Esophagus (tissue), 2 donors: Measurements from ENCODE around the gene SELENOO. TPM values are rescaled to one million over a fixed set of nuclear protein-coding genes. Genes with fewer than 3 reads are reported as not detected.

Experiments
- H3K27ac ChIP-seq, 2 donors: one replicate each; pipeline ENCODE4 v1.5.1; 2013; ENCODE audit warnings: low read depth in 2 of 2, mild to moderate bottlenecking in 2 of 2, inconsistent platforms in 1 of 2, low read length in 1 of 2, moderate library complexity in 1 of 2
- H3K27me3 ChIP-seq, 2 donors: one replicate each; pipeline ENCODE4 v1.6.1; 2013; ENCODE audit warnings: low read length in 2 of 2, control low read depth in 1 of 2, mild to moderate bottlenecking in 1 of 2; ENCODE audit not compliant: insufficient read depth in 2 of 2, control insufficient read depth in 1 of 2
- H3K36me3 ChIP-seq, 2 donors: one replicate each; pipeline ENCODE4 v1.6.1; 2013; ENCODE audit warnings: low read length in 1 of 2; ENCODE audit not compliant: control insufficient read depth in 2 of 2, insufficient read depth in 2 of 2
- H3K4me1 ChIP-seq, 2 donors: one replicate each; pipeline ENCODE4 v1.6.1; 2013; ENCODE audit warnings: low read length in 1 of 2; ENCODE audit not compliant: control insufficient read depth in 2 of 2, insufficient read depth in 2 of 2
- H3K4me3 ChIP-seq, 2 donors: one replicate each; pipeline ENCODE4 v1.5.1; 2013; ENCODE audit warnings: low read length in 2 of 2, mild to moderate bottlenecking in 2 of 2, low read depth in 1 of 2, moderate library complexity in 1 of 2
- H3K9me3 ChIP-seq, 2 donors: one replicate each; pipeline ENCODE4 v1.6.1; 2013; ENCODE audit warnings: mild to moderate bottlenecking in 2 of 2, low read depth in 1 of 2, low read length in 1 of 2, moderate library complexity in 1 of 2; ENCODE audit not compliant: control insufficient read depth in 2 of 2, insufficient read depth in 1 of 2
- WGBS, 2 donors: extraction: QIAGEN DNeasy Blood & Tissue Kit; methylation state at CpG; one replicate each; pipeline ENCODE4 v1.1.7; 2013; 5-methylcytosine and 5-hydroxymethylcytosine counted together
- polyA plus RNA-seq, 2 donors: library from polyadenylated mRNA; stranded (reverse); fragments of 200-250 nt; gene quantifications; one replicate each; pipeline ENCODE4 v1.2.3, GENCODE V29; 2013
- donor health status: healthy with polysubstance abuse.
- donor health status: Bipolar disorder and iron deficiency.

SELENOO gene
- polyA plus RNA-seq, 2 donors, result 23.0 to 35.9 TPM

DNA sequence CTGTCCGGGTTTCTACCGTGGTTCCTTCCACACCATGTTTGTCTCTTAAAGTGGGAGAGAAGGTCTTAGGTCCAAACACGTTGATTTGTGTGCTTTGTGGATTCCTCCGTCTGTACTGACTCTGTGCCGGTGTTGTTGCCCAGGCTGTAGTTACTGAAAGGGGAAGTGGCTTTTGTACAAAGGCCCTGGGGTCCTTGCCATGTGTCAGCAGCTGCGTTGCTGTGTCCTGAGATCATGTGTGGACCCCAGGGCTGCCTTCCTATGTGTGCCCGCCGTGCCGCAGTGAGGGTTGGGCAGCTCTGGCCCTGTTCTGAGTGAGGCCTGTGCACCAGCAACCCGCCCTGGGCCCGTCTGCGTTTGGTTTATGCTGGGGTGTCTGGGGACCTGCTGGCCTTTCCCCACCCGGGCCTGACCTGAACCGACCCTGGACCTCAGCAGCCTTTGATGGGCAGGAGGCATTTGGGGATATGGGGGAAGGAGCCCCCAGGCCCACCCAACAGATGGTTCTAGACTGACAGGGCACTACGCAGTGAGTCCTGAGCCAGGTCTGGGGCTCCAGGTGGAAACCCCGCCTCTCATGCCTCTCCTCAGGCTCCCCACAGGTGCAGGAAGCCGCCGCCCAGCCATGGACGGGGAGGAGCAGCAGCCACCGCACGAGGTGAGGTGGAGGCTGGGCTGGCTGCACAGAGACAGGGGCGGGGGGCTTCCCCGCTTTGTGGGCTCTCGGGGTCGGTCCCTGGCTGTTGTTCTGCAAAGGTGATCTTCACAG is 8.2 kb upstream of the SELENOO start:
- Histone ChIP-seq H3K27ac (peak overlapping the region; percentile 27 to 38), H3K4me1 (peaks cover 5 to 27% of the 10 kb centered on the region in 2 donors), H3K36me3 (peaks cover 0 to 44% of the 10 kb centered on the region in 2 donors), H3K4me3 (no peak overlapping the region), H3K27me3 (no peaks in the 10 kb centered on the region), H3K9me3 (peaks cover 0 to under 1% of the 10 kb centered on the region in 2 donors)
- WGBS, 2 donors, result 59 to 68% methylated on average over 22 to 25 of the region's 25 CpGs

DNA sequence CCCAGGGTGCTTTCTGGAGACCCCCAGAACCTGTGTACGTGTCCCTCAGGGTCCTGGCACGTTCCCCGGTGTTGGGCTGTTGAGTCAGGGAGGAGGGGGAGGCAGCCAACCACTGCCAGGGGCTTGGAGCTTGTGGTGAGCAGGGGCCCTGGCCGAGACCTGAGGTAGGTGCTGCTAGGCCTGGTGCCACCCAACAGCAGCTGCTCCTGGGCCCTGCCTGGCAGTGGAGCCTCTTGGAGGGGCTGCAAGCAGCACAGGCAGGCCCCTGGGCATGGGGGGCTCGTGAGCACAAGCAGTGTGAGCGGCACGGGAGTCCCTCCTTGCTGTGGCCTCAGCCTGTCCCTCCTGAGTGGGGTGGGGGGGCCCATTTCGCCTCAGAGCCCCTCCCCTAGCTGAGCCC is 7.2 kb upstream of the SELENOO start:
- Histone ChIP-seq H3K27ac (no peak overlapping the region), H3K4me3 (no peak overlapping the region), H3K36me3 (peaks cover 0 to 49% of the 10 kb centered on the region in 2 donors), H3K27me3 (no peaks in the 10 kb centered on the region), H3K4me1 (peaks cover 5 to 27% of the 10 kb centered on the region in 2 donors), H3K9me3 (peaks cover 0 to 2% of the 10 kb centered on the region in 2 donors)
- 83 to 88% methylated on average over 5 to 8 of the region's 8 CpGs for WGBS, 2 donors

DNA sequence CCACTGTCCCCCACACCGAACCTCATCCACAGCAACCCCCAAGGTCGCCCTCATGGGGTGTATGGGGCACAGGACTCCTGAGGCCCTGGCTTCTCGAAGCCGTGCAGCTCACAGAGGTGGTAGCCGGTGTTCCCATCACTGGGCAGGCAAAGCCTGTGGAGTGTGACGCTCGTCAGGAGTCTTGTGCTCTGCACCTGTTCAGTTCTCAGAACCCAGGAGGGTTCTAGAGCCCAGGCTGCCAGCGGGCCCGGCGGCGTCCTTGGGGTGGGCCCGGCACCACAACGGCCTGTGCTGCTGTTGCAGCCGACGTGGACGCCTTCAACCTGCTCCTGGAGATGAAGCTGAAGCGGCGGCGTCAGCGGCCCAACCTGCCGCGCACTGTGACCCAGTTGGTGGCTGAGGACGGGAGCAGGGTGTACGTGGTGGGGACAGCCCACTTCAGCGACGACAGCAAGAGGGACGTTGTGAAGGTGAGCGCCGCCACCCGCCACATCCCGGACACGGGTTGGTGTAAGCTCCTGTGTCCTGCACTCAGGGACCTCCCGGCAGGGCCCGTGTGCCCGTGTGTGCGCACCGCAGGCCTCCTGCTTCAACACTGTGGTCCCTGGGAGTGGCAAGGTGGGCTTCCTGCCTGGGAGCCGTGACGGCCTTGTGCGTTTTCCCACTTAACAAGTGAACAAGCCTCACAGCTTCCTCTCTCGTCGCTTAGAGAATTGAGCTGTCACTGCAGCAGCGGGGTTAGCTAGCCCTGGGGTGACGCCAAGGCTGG is 6.6 kb upstream of the SELENOO start:
- peaks cover 5 to 23% of the 10 kb centered on the region in 2 donors for H3K4me1 ChIP-seq
- peaks cover 0 to 47% of the 10 kb centered on the region in 2 donors for H3K36me3 ChIP-seq
- 88 to 93% methylated on average over 44 of the region's 44 CpGs for WGBS, 2 donors
- H3K9me3 ChIP-seq, result peaks cover 0 to 2% of the 10 kb centered on the region in 2 donors
- H3K27ac ChIP-seq, result no peak overlapping the region
- no peak overlapping the region for H3K4me3 ChIP-seq
- H3K27me3 ChIP-seq, result no peaks in the 10 kb centered on the region

DNA sequence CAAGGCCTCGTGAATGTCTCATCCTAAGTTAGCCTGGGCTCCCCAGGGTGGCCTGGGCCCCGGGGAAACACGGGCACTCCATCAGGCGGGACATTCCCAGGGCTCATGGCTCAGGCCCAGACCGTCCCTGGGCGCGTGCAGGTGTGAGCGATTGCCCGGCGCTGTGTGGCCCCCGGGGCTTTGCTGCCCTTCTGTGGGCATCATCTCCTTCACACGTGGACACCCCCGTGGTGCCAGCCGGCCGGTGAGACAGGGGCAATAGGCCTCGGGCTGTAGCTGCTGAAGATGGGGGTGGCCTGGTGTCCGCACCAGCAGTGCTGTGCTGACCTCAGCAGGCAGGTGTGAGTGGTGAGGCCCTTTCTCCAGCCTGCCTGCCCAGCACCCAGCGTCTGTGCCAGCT is 4.6 kb upstream of the SELENOO start:
- 84 to 88% methylated on average over 18 of the region's 18 CpGs for WGBS, 2 donors
- Histone ChIP-seq H3K27ac (no peak overlapping the region), H3K9me3 (peaks cover 0 to 2% of the 10 kb centered on the region in 2 donors), H3K27me3 (no peaks in the 10 kb centered on the region), H3K4me1 (peaks cover 2 to 19% of the 10 kb centered on the region in 2 donors), H3K4me3 (no peak overlapping the region), H3K36me3 (peaks cover 0 to 49% of the 10 kb centered on the region in 2 donors)

DNA sequence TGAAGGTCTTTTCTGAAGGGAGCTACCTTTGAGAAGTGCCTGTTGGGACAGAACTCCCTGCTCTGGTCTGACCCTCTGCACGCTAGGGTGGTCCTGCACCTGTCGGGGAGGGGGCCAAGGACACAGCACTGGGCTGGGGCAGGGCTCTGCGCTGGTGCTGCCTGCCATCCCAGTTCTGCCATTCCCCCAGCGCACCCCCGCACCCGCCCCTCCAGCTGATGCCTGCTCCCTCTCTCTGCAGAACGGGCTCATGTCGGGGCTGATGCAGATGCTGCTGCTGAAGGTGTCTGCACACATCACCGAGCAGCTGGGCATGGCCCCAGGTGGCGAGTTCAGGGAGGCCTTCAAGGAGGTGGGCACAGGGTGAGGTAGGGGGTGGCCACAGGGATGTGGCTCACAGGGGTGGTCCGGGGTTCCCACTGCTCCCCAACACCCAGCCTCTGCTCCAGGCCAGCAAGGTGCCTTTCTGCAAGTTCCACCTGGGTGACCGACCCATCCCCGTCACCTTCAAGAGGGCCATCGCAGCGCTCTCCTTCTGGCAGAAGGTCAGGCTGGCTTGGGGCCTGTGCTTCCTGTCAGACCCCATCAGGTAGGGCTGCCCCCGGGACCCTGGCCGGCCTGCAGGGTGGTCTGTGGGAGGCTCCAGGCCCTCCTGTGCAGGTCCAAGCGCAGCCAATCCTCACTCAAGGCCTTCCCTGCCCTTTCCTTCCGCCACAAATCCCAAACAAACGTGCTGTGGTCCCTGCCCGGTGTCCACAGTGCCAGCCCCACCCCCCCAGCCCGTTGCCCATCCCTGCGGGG is 3.6 kb upstream of the SELENOO start:
- whole genome bisulfite sequencing, 2 donors, result 84 to 92% methylated on average over 20 to 23 of the region's 23 CpGs
- Histone ChIP-seq H3K4me3 (no peak overlapping the region), H3K27me3 (no peaks in the 10 kb centered on the region), H3K36me3 (peaks cover 0 to 49% of the 10 kb centered on the region in 2 donors), H3K4me1 (peaks cover 7 to 22% of the 10 kb centered on the region in 2 donors), H3K9me3 (peaks cover 0 to 2% of the 10 kb centered on the region in 2 donors), H3K27ac (no peak overlapping the region)

DNA sequence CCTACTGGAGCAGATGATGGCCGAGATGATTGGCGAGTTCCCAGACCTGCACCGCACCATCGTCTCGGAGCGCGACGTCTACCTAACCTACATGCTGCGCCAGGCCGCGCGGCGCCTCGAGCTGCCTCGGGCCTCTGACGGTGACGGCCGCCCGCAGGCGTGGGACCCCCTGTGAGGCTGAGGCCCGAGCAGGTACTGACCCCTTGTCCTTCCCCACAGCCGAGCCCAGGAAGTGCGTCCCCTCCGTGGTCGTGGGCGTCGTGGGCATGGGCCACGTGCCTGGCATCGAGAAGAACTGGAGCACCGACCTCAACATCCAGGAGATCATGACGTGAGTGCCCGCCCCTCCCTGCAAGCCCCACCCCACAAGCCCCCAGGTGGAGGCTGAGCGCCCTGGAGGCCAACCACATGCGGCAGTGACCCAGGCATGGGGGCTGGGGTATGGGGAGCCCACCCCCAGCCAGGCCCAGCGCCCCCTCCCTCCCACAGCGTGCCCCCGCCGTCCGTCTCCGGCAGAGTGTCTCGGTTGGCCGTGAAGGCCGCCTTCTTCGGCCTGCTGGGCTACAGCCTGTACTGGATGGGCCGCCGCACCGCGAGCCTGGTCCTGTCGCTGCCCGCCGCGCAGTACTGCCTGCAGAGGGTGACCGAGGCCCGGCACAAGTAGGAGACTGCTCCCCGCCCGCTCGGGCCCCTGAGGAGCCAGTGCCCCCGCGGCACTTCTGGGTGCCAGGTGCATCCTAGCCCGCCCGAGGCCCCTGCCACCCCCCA is 2.8 kb upstream of the SELENOO start:
- H3K9me3 ChIP-seq, result peaks cover 0 to 2% of the 10 kb centered on the region in 2 donors
- 92% methylated on average over 54 to 61 of the region's 61 CpGs for WGBS, 2 donors
- H3K27ac ChIP-seq, result no peak overlapping the region
- H3K4me3 ChIP-seq, result no peak overlapping the region
- no peaks in the 10 kb centered on the region for H3K27me3 ChIP-seq
- peaks cover 0 to 48% of the 10 kb centered on the region in 2 donors for H3K36me3 ChIP-seq
- peaks cover 7 to 17% of the 10 kb centered on the region in 2 donors for H3K4me1 ChIP-seq

DNA sequence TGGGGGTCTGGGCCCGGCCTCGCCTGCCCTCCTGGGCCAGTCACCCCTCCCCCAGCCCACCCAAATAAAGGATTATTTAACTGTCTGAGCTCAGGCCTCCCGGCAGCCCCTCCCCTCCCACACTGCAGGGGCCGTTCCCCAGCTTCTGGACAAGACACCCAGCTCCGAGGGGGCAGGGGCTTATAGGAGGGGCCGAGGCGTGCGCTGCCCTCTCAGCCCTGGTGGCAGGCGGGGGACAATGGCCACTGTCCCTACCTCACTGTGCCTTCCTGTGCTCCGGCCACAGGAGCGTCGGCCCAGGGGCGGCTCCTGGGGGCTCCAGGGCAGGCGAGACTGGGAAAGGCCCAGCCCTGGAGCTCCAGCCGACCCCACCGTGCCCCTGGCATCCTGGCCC is 2.2 kb upstream of the SELENOO start:
- Histone ChIP-seq H3K9me3 (peaks cover 0 to 2% of the 10 kb centered on the region in 2 donors), H3K4me3 (no peak overlapping the region), H3K27ac (no peak overlapping the region), H3K27me3 (no peaks in the 10 kb centered on the region), H3K36me3 (peaks cover 0 to 43% of the 10 kb centered on the region in 2 donors), H3K4me1 (peaks cover 7 to 14% of the 10 kb centered on the region in 2 donors)
- WGBS, 2 donors, result 85 to 86% methylated on average over 13 to 16 of the region's 16 CpGs

DNA sequence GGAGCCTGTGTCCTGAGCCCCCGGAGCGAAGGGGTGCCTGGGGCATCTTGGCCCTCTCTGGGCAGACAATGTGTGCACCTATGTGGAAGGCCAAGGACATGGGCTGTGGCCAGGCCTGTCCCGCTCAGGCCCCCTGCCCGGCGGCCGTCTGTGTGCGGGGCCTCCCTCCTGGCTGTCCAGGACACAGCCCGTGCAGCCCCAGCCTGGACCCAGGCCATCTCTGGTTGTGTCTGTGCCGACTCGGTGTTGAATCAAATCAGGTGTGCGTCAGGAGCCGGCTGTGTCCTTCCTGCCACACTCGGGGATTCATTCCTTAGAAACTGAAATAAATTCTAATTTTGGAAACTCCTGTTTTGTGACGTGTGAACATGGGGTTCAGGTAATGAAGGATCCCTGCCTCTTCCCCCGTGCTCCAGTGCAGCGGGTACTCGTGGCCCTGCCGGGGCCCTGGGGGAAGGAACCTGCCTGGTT is 1.5 kb upstream of the SELENOO start:
- Histone ChIP-seq H3K36me3 (peaks cover 0 to 37% of the 10 kb centered on the region in 2 donors), H3K4me3 (no peak overlapping the region)

More for the DNA sequence above, 1.5 kb upstream of the SELENOO start:
- Histone ChIP-seq H3K9me3 (peaks cover 0 to 2% of the 10 kb centered on the region in 2 donors), H3K27me3 (no peaks in the 10 kb centered on the region), H3K4me1 (peaks cover 7 to 14% of the 10 kb centered on the region in 2 donors), H3K27ac (no peak overlapping the region)
- 70 to 75% methylated on average over 18 of the region's 18 CpGs for WGBS, 2 donors
